ENCODE measurements around the gene ZNF397. TPM values are rescaled to one million over a fixed set of nuclear protein-coding genes. Genes with fewer than 3 reads are reported as not detected.

ZNF397 gene
- polyA plus RNA-seq, 3 donors: 3.6 to 6.6 (median 3.6) TPM

DNA sequence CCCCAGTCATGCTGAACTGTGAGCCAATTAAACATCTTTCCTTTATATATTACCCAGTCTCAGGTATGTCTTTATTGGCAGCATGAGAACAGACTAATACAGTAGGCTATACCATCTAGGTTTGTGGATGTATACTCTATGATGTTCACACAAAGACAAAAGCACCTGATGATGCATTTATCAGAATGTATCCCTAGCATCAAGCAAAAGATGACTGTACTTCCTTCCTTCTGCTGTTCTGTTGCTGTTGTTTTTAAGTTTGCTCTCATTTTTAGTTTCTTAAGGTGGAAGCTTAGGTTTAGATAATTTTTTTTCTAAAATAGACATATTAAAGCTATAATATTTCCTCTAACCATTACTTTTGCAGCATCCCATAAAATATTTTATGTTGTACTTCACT lies 36.8 kb downstream of the ZNF397 start:
- Histone ChIP-seq H3K4me3 (replicated peaks in 1 of 3; ENCODE audit: low read depth in 2 of 3, low read length in 3 of 3) (no peak overlapping the region), H3K36me3 (replicated peaks in 1 of 2; ENCODE audit: control insufficient read depth in 1 of 2, insufficient read depth in 2 of 2, low read length in 2 of 2) (no peaks in the 10 kb centered on the region), H2AFZ (ENCODE audit: insufficient read depth, low read depth, low read length, poor library complexity, severe bottlenecking) (no peak overlapping the region), H3K9me3 (replicated peaks in 1 of 2; ENCODE audit: control insufficient read depth in 1 of 2, insufficient read depth in 1 of 2, low read length in 2 of 2) (peaks cover 21 to 30% of the 10 kb centered on the region in 2 donors), H3K9ac (ENCODE audit: insufficient read depth, low read length, poor library complexity, severe bottlenecking) (no peak overlapping the region), H4K20me1 (ENCODE audit: insufficient read depth, low read length) (no peaks in the 10 kb centered on the region), H3K4me1 (ENCODE audit: control insufficient read depth in 1 of 2, insufficient read depth in 2 of 2, low read length in 2 of 2) (no peaks in the 10 kb centered on the region), H3K4me2 (replicated peaks; ENCODE audit: extremely low read depth, low read length, poor library complexity, severe bottlenecking) (no peak overlapping the region), H3K27ac (ENCODE audit: low read depth in 1 of 2, low read length in 2 of 2) (no peak overlapping the region), H3K27me3 (ENCODE audit: control insufficient read depth in 2 of 2, insufficient read depth in 2 of 2, low read length in 2 of 2) (no peaks in the 10 kb centered on the region), H3K79me2 (ENCODE audit: insufficient read depth, low read length) (no peaks in the 10 kb centered on the region)
- Mint-ChIP-seq H3K27ac (no peak overlapping the region), H3K9me3 (peaks cover 12 to 50% (median 30%) of the 10 kb centered on the region in 7 donors), H3K4me3 (no peak overlapping the region), H3K36me3 (peaks cover 0 to 3% of the 10 kb centered on the region in 2 donors), H3K27me3 (ENCODE audit: low read depth in 3 of 3) (peaks cover 0 to 4% (median 0%) of the 10 kb centered on the region in 3 donors), H3K4me1 (no peaks in the 10 kb centered on the region)
- intact Hi-C loops (cut with micrococcal nuclease): no loop called here
- TF ChIP-seq, protein P1, sequence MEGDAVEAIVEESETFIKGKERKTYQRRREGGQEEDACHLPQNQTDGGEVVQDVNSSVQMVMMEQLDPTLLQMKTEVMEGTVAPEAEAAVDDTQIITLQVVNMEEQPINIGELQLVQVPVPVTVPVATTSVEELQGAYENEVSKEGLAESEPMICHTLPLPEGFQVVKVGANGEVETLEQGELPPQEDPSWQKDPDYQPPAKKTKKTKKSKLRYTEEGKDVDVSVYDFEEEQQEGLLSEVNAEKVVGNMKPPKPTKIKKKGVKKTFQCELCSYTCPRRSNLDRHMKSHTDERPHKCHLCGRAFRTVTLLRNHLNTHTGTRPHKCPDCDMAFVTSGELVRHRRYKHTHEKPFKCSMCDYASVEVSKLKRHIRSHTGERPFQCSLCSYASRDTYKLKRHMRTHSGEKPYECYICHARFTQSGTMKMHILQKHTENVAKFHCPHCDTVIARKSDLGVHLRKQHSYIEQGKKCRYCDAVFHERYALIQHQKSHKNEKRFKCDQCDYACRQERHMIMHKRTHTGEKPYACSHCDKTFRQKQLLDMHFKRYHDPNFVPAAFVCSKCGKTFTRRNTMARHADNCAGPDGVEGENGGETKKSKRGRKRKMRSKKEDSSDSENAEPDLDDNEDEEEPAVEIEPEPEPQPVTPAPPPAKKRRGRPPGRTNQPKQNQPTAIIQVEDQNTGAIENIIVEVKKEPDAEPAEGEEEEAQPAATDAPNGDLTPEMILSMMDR (IDR thresholded peaks at IDR 0.05): no peak
- DNase-seq: no peak

DNA sequence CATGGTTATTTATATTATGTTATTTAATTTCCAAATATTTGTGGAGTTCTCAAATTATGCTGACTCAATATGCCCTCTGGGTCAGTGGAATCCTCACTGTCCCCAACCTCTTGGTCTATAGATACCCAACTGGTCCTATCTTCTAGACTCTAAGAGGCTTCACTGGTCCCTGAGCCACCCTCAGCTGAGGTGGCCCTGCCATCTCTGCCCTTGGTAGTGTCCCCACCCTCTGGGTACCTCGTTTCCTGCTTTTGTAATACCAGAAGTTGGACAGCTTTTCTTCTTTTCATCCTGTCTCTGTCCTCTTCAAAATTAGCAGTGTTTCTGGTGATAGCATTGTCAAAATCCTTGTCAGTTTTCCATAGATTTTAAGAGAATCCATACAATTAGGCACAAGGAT lies 37.3 kb downstream of the ZNF397 start:
- peaks cover 23 to 26% of the 10 kb centered on the region in 2 donors for H3K9me3 ChIP-seq (replicated peaks in 1 of 2; ENCODE audit: control insufficient read depth in 1 of 2, insufficient read depth in 1 of 2, low read length in 2 of 2)
- no peak overlapping the region for H2AFZ ChIP-seq (ENCODE audit: insufficient read depth, low read depth, low read length, poor library complexity, severe bottlenecking)
- intact Hi-C loops (cut with micrococcal nuclease): no loop called here
- no peak overlapping the region for H3K9ac ChIP-seq (ENCODE audit: insufficient read depth, low read length, poor library complexity, severe bottlenecking)
- no peak for DNase-seq
- H3K27ac ChIP-seq (ENCODE audit: low read depth in 1 of 2, low read length in 2 of 2): no peak overlapping the region
- H3K27me3 ChIP-seq (ENCODE audit: control insufficient read depth in 2 of 2, insufficient read depth in 2 of 2, low read length in 2 of 2): no peaks in the 10 kb centered on the region
- H3K4me1 Mint-ChIP-seq: no peaks in the 10 kb centered on the region
- H3K36me3 Mint-ChIP-seq: peaks cover 0 to 4% of the 10 kb centered on the region in 2 donors
- WGBS (ENCODE audit: insufficient coverage): 100% methylated on average over 1 of the region's 1 CpG
- H3K79me2 ChIP-seq (ENCODE audit: insufficient read depth, low read length): no peaks in the 10 kb centered on the region
- H3K4me1 ChIP-seq (ENCODE audit: control insufficient read depth in 1 of 2, insufficient read depth in 2 of 2, low read length in 2 of 2): no peaks in the 10 kb centered on the region
- H4K20me1 ChIP-seq (ENCODE audit: insufficient read depth, low read length): no peaks in the 10 kb centered on the region
- no peaks in the 10 kb centered on the region for H3K36me3 ChIP-seq (replicated peaks in 1 of 2; ENCODE audit: control insufficient read depth in 1 of 2, insufficient read depth in 2 of 2, low read length in 2 of 2)
- no peak overlapping the region for H3K27ac Mint-ChIP-seq
- no peak overlapping the region for H3K4me2 ChIP-seq (replicated peaks; ENCODE audit: extremely low read depth, low read length, poor library complexity, severe bottlenecking)
- H3K4me3 ChIP-seq (replicated peaks in 1 of 3; ENCODE audit: low read depth in 2 of 3, low read length in 3 of 3): no peak overlapping the region
- no peak overlapping the region for H3K4me3 Mint-ChIP-seq
- H3K9me3 Mint-ChIP-seq: peaks cover 15 to 48% (median 30%) of the 10 kb centered on the region in 7 donors
- TF ChIP-seq, protein P1 (IDR thresholded peaks at IDR 0.05): no peak
- peaks cover 0 to 4% (median 0%) of the 10 kb centered on the region in 3 donors for H3K27me3 Mint-ChIP-seq (ENCODE audit: low read depth in 3 of 3)
